K562 (cell line): ENCODE measurements around the gene CYP11A1. TPM values are rescaled to one million over a fixed set of nuclear protein-coding genes. Genes with fewer than 3 reads are reported as not detected.
A peak's percentile ranks its signal among the peaks of the same experiment; 100 is the strongest.

Experiments
- ARHGAP35 ChIP-seq: fragments of 450-650 bp; IDR thresholded peaks from 2 replicates; pipeline ENCODE4 v1.6.1; 2018; ENCODE audit not compliant: partially characterized antibody
- BRD9 ChIP-seq: fragments of 450-650 bp; IDR thresholded peaks from 2 replicates; pipeline ENCODE4 v1.6.1; 2018; ENCODE audit warnings: low read depth; ENCODE audit not compliant: partially characterized antibody
- CEBPB ChIP-seq: fragments of 450-650 bp; IDR thresholded peaks from 2 replicates; pipeline ENCODE4 v1.6.1; 2016; ENCODE audit warnings: missing genetic modification characterization, missing compliant biosample characterization
- E2F5 ChIP-seq: sonication (generic); formaldehyde crosslinking; IDR thresholded peaks from 2 replicates; pipeline ENCODE4 v1.8.0; 2022; ENCODE audit warnings: mild to moderate bottlenecking, missing genetic modification reagents
- FOXJ3 ChIP-seq: sonication (generic); formaldehyde crosslinking; IDR thresholded peaks from 2 replicates; pipeline ENCODE4 v1.4.0; 2020; ENCODE audit warnings: mild to moderate bottlenecking, missing genetic modification reagents
- GMEB1 ChIP-seq: fragments of 250-450 bp; sonication (Bioruptor Pico); IDR thresholded peaks from 2 replicates; pipeline ENCODE4 v1.4.0; 2020; ENCODE audit warnings: mild to moderate bottlenecking
- GTF2E2 ChIP-seq: fragments of 200-800 bp; sonication (Bioruptor generic); IDR thresholded peaks from 2 replicates; pipeline ENCODE4 v1.6.1; 2016; ENCODE audit warnings: missing genetic modification characterization, missing compliant biosample characterization
- JUN ChIP-seq, 2 experiments: sonication (generic) in 1 of 2; formaldehyde crosslinking in 1 of 2; IDR thresholded peaks; 2 replicates each; pipeline versions ENCODE4 v1.6.1 to v1.8.0; 2012 to 2022; ENCODE audit warnings: borderline replicate concordance in 2 of 2, mild to moderate bottlenecking in 2 of 2, improper control_type of control experiment in 1 of 2, low read depth in 1 of 2, low read length in 1 of 2, missing genetic modification reagents in 1 of 2
- KDM1A ChIP-seq, 2 experiments: fragments of 450-650 bp; IDR thresholded peaks; 2 replicates each; pipeline ENCODE4 v1.6.1; 2016; ENCODE audit warnings: mild to moderate bottlenecking in 2 of 2
- L3MBTL2 ChIP-seq: fragments of 450-650 bp; IDR thresholded peaks from 2 replicates; pipeline ENCODE4 v1.6.1; 2016; ENCODE audit warnings: mild to moderate bottlenecking, moderate library complexity
- MTA2 ChIP-seq: fragments of 450-650 bp; IDR thresholded peaks from 2 replicates; pipeline ENCODE4 v1.6.1; 2016; ENCODE audit warnings: low read depth
- MTA3 ChIP-seq: fragments of 450-650 bp; formaldehyde crosslinking; IDR thresholded peaks from 2 replicates; pipeline ENCODE4 v1.6.1; 2017; ENCODE audit warnings: mild to moderate bottlenecking, borderline replicate concordance
- NCOA4 ChIP-seq: fragments of 450-650 bp; IDR thresholded peaks from 2 replicates; pipeline ENCODE4 v1.6.1; 2018; ENCODE audit warnings: mild to moderate bottlenecking; ENCODE audit not compliant: partially characterized antibody
- NFRKB ChIP-seq: fragments of 450-650 bp; IDR thresholded peaks from 2 replicates; pipeline ENCODE4 v1.6.1; 2016; ENCODE audit warnings: low read depth
- PCBP2 ChIP-seq: fragments of 200-400 bp; formaldehyde crosslinking; IDR thresholded peaks from 2 replicates; pipeline ENCODE4 v1.6.1; 2018; ENCODE audit warnings: low read length, low read depth, mild to moderate bottlenecking, moderate library complexity; ENCODE audit not compliant: poor library complexity, severe bottlenecking
- POLR2AphosphoS2 ChIP-seq: IDR thresholded peaks from 2 replicates; pipeline ENCODE4 v1.6.1; 2012; ENCODE audit warnings: low read length, improper control_type of control experiment
- SAFB ChIP-seq: fragments of 200-400 bp; formaldehyde crosslinking; IDR thresholded peaks from 2 replicates; pipeline ENCODE4 v1.6.1; 2017; ENCODE audit warnings: low read depth, low read length, borderline replicate concordance
- SIN3A ChIP-seq, 2 experiments: fragments of 150-350 bp in 1 of 2; IDR thresholded peaks; 2 replicates each; pipeline ENCODE4 v1.6.1; 2011 to 2016; ENCODE audit warnings: borderline replicate concordance in 2 of 2, low read depth in 2 of 2, low read length in 2 of 2, mild to moderate bottlenecking in 2 of 2, moderate library complexity in 2 of 2; ENCODE audit not compliant: control insufficient read depth in 1 of 2
- SMAD2 ChIP-seq: fragments of 150-350 bp; IDR thresholded peaks from 2 replicates; pipeline ENCODE4 v1.6.1; 2014; ENCODE audit warnings: low read depth, mild to moderate bottlenecking, low read length
- TCF3 ChIP-seq: sonication (generic); formaldehyde crosslinking; IDR thresholded peaks from 2 replicates; pipeline ENCODE4 v1.4.0; 2020; ENCODE audit warnings: mild to moderate bottlenecking, missing genetic modification reagents
- TEAD1 ChIP-seq, 2 experiments: fragments of 450-650 bp in 1 of 2; sonication (generic) in 1 of 2; formaldehyde crosslinking; IDR thresholded peaks; 2 replicates each; pipeline versions ENCODE4 v1.4.0 to v1.8.0; 2020 to 2022; ENCODE audit warnings: mild to moderate bottlenecking in 2 of 2, missing genetic modification reagents in 1 of 2
- ZNF175 ChIP-seq: fragments of 200-800 bp; sonication (Bioruptor generic); IDR thresholded peaks from 2 replicates; pipeline ENCODE4 v1.6.1; 2016; ENCODE audit warnings: low read depth, mild to moderate bottlenecking, missing genetic modification characterization, missing compliant biosample characterization
- ZNF41 ChIP-seq: fragments of 250-450 bp; sonication (Bioruptor Pico); conservative IDR thresholded peaks from 2 replicates; pipeline ENCODE4 v1.4.0; 2020; ENCODE audit warnings: mild to moderate bottlenecking
- ZNF431 ChIP-seq: sonication (generic); formaldehyde crosslinking; IDR thresholded peaks from 2 replicates; pipeline ENCODE4 v1.8.0; 2022; ENCODE audit warnings: mild to moderate bottlenecking, missing genetic modification reagents
- ZNF644 ChIP-seq: fragments of 200-800 bp; sonication (Bioruptor generic); IDR thresholded peaks from 2 replicates; pipeline ENCODE4 v1.6.1; 2016; ENCODE audit warnings: low read depth, missing genetic modification characterization, missing compliant biosample characterization
- ZNF695 ChIP-seq: fragments of 450-650 bp; formaldehyde crosslinking; IDR thresholded peaks from 2 replicates; pipeline ENCODE4 v1.4.0; 2020; ENCODE audit warnings: mild to moderate bottlenecking, moderate library complexity
- polyA plus RNA-seq, 8 experiments: library from polyadenylated mRNA; depleted of rRNA in 4 of 8; stranded (reverse) in 5 of 8; unstranded in 3 of 8; fragments of >200 nt; fragmentation: Nextera tagmentation in 2 of 8; fragmentation: Illumina TruSeq in 1 of 8; extraction: Ambion mirVana in 2 of 8; extraction: Trizol in 1 of 8; gene quantifications; 2 replicates each; pipeline versions ENCODE4 v1.2.1 to v1.2.3, GENCODE V29; 2011 to 2014; ENCODE audit warnings: inconsistent platforms in 1 of 8, missing spikeins in 1 of 8
- total RNA-seq, 7 experiments: library from RNA; depleted of rRNA in 6 of 7; stranded (reverse); fragments of >200 nt in 6 of 7; fragmentation: Illumina TruSeq in 2 of 7; extraction: Trizol in 2 of 7; gene quantifications; 2 replicates each; pipeline versions ENCODE4 v1.2.1 to v1.2.3, GENCODE V29; 2011 to 2021; ENCODE audit warnings: low replicate concordance in 1 of 7
- TF ChIP-seq, protein P1 (sequence below): fragments of 450-650 bp; IDR thresholded peaks from 2 replicates; pipeline ENCODE4 v1.6.1; 2017; ENCODE audit warnings: antibody characterized with exemption

The CYP11A1 gene
- total and polyA plus RNA-seq, 9 of the 15 experiments (the other 6 are each of a cell fraction or from before 2014, with no cell fraction given): 0.06 to 0.24 (median 0.10) TPM; not detected in 4

GRCh38 chr15:74398183-74398582 is 30.7 kb upstream of the CYP11A1 start (continued):
- TF ChIP-seq ZNF644 (tag): no peak
- TF ChIP-seq MTA2: 0 out of 2 replicates have a peak, but pooled peaks have one; percentile 8
- TF ChIP-seq TEAD1 (CRISPR knock-in tag; IDR thresholded peaks at IDR 0.05): no peak
- TF ChIP-seq NCOA4: no peak
- TF ChIP-seq KDM1A (IDR thresholded peaks at IDR 0.05): peak; percentile 74 to 82
- no peak for TF ChIP-seq ZNF175 (CRISPR knock-in tag)
- no peak for TF ChIP-seq ZNF431 (CRISPR knock-in tag)
- TF ChIP-seq PCBP2: no peak
- TF ChIP-seq CEBPB (tag): no peak
- TF ChIP-seq ZNF695: no peak
- TF ChIP-seq BRD9: no peak
- no peak for TF ChIP-seq JUN (IDR thresholded peaks at IDR 0.05; ENCODE audit: borderline replicate concordance, low read depth, low read length)
- 0 out of 2 replicates have a peak, but pooled peaks have one; percentile 8 for TF ChIP-seq JUN (CRISPR knock-in tag; IDR thresholded peaks at IDR 0.05; ENCODE audit: borderline replicate concordance)
- TF ChIP-seq ARHGAP35: no peak
- no peak for TF ChIP-seq SMAD2
- TF ChIP-seq POLR2AphosphoS2: no peak
- TF ChIP-seq GMEB1 (CRISPR knock-in tag): no peak
- TF ChIP-seq ZNF41: no peak
- TF ChIP-seq MTA3: no peak
- no peak for TF ChIP-seq NFRKB
- TF ChIP-seq GTF2E2 (tag): no peak
- TF ChIP-seq FOXJ3: no peak
- peak; percentile 43; the same call in 1 of the 2 replicates for TF ChIP-seq TCF3 (CRISPR knock-in tag)
- no peak for TF ChIP-seq L3MBTL2
- no peak for TF ChIP-seq SIN3A (IDR thresholded peaks at IDR 0.05; ENCODE audit: borderline replicate concordance in 2 of 2, control insufficient read depth in 1 of 2, low read depth in 2 of 2, low read length in 2 of 2)
- no peak for TF ChIP-seq E2F5 (CRISPR knock-in tag)
- TF ChIP-seq, protein P1, sequence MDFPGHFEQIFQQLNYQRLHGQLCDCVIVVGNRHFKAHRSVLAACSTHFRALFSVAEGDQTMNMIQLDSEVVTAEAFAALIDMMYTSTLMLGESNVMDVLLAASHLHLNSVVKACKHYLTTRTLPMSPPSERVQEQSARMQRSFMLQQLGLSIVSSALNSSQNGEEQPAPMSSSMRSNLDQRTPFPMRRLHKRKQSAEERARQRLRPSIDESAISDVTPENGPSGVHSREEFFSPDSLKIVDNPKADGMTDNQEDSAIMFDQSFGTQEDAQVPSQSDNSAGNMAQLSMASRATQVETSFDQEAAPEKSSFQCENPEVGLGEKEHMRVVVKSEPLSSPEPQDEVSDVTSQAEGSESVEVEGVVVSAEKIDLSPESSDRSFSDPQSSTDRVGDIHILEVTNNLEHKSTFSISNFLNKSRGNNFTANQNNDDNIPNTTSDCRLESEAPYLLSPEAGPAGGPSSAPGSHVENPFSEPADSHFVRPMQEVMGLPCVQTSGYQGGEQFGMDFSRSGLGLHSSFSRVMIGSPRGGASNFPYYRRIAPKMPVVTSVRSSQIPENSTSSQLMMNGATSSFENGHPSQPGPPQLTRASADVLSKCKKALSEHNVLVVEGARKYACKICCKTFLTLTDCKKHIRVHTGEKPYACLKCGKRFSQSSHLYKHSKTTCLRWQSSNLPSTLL: no peak
- no peak for TF ChIP-seq SAFB
